ENCODE data around the gene WDR35. TPM values are rescaled to one million over a fixed set of nuclear protein-coding genes. Genes with fewer than 3 reads are reported as not detected.

WDR35 gene
- total RNA-seq (ENCODE audit: unreplicated experiment), result 6.4 TPM
- long read RNA-seq, result 0 reads

- Mint-ChIP-seq H3K27ac (ENCODE audit: unreplicated experiment) (peak within 1 kb of the TSS; percentile 75), H3K27me3 (ENCODE audit: unreplicated experiment) (no peaks in the 10 kb centered on the region), H3K36me3 (ENCODE audit: unreplicated experiment) (no peaks in the 10 kb centered on the region), H3K4me3 (ENCODE audit: unreplicated experiment) (peak within 1 kb of the TSS; percentile 96), H3K4me1 (ENCODE audit: low read depth, unreplicated experiment) (peaks cover 6% of the 10 kb centered on the region), H3K9me3 (ENCODE audit: unreplicated experiment) (no peaks in the 10 kb centered on the region)
- DNase-seq, result peak; percentile 98
- TF ChIP-seq CTCF (IDR thresholded peaks at IDR 0.05; ENCODE audit: partially characterized antibody, unreplicated experiment), result no peak
These were observed at the start of gene WDR35 for GRCh38 chr2:19989667-19990415. Gene WDR35, minus strand, starts transcription at chr2:19990105. Its CDS starts 90 bp downstream, at chr2:19990015.

- Mint-ChIP-seq H3K27ac (ENCODE audit: unreplicated experiment) (no peak overlapping the region), H3K4me3 (ENCODE audit: unreplicated experiment) (no peak overlapping the region), H3K9me3 (ENCODE audit: unreplicated experiment) (no peaks in the 10 kb centered on the region), H3K36me3 (ENCODE audit: unreplicated experiment) (no peaks in the 10 kb centered on the region), H3K27me3 (ENCODE audit: unreplicated experiment) (no peaks in the 10 kb centered on the region), H3K4me1 (ENCODE audit: low read depth, unreplicated experiment) (peaks cover 5% of the 10 kb centered on the region)
- no peak for TF ChIP-seq CTCF (IDR thresholded peaks at IDR 0.05; ENCODE audit: partially characterized antibody, unreplicated experiment)
- no peak for DNase-seq
These were observed 47.8 kb upstream of the WDR35 start for GRCh38 chr2:20037660-20038059.

- no peaks in the 10 kb centered on the region for H3K4me1 Mint-ChIP-seq (ENCODE audit: low read depth, unreplicated experiment)
- H3K27me3 Mint-ChIP-seq (ENCODE audit: unreplicated experiment), result no peaks in the 10 kb centered on the region
- no peak for TF ChIP-seq CTCF (IDR thresholded peaks at IDR 0.05; ENCODE audit: partially characterized antibody, unreplicated experiment)
- no peak for DNase-seq
- H3K9me3 Mint-ChIP-seq (ENCODE audit: unreplicated experiment), result no peaks in the 10 kb centered on the region
- peaks cover 7% of the 10 kb centered on the region for H3K36me3 Mint-ChIP-seq (ENCODE audit: unreplicated experiment)
- no peak overlapping the region for H3K4me3 Mint-ChIP-seq (ENCODE audit: unreplicated experiment)
- H3K27ac Mint-ChIP-seq (ENCODE audit: unreplicated experiment), result peak overlapping the region; percentile 24
These were observed 46.2 kb upstream of the WDR35 start for GRCh38 chr2:20035955-20036666.

GRCh38 chr2:20034821-20035220, 44.9 kb upstream of the WDR35 start:
- Mint-ChIP-seq H3K36me3 (ENCODE audit: unreplicated experiment) (peaks cover 18% of the 10 kb centered on the region), H3K4me1 (ENCODE audit: low read depth, unreplicated experiment) (no peaks in the 10 kb centered on the region), H3K9me3 (ENCODE audit: unreplicated experiment) (no peaks in the 10 kb centered on the region), H3K27ac (ENCODE audit: unreplicated experiment) (no peak overlapping the region), H3K4me3 (ENCODE audit: unreplicated experiment) (no peak overlapping the region), H3K27me3 (ENCODE audit: unreplicated experiment) (no peaks in the 10 kb centered on the region)
- DNase-seq, result no peak
- TF ChIP-seq CTCF (IDR thresholded peaks at IDR 0.05; ENCODE audit: partially characterized antibody, unreplicated experiment), result no peak

- Mint-ChIP-seq H3K36me3 (ENCODE audit: unreplicated experiment) (peaks cover 24% of the 10 kb centered on the region), H3K4me1 (ENCODE audit: low read depth, unreplicated experiment) (no peaks in the 10 kb centered on the region), H3K9me3 (ENCODE audit: unreplicated experiment) (peaks cover 1% of the 10 kb centered on the region), H3K27ac (ENCODE audit: unreplicated experiment) (no peak overlapping the region), H3K4me3 (ENCODE audit: unreplicated experiment) (no peak overlapping the region), H3K27me3 (ENCODE audit: unreplicated experiment) (no peaks in the 10 kb centered on the region)
- no peak for DNase-seq
- no peak for TF ChIP-seq CTCF (IDR thresholded peaks at IDR 0.05; ENCODE audit: partially characterized antibody, unreplicated experiment)
These were observed 44.3 kb upstream of the WDR35 start for GRCh38 chr2:20034218-20034617.
